HCT116 (cell line): ENCODE results near the gene FAM228A. TPM values are rescaled to one million over a fixed set of nuclear protein-coding genes. Genes with fewer than 3 reads are reported as not detected.

Experiments used
- ATAC-seq: fragments of 200-7000 bp; cut with Tn5 transposase; 2 replicates; pipeline ENCODE4 v1.9.1; 2020; ENCODE audit warnings: mild to moderate bottlenecking, moderate library complexity
- BruUV-seq: library from RNA; stranded (reverse); fragments of 400-500 nt; replicated peaks from 2 replicates; lab custom pipeline; 2021; lab: Mats Ljungman, UMichigan
- CTCF ChIA-PET: fragments of 300-600 bp; sonication (Branson Sonifier 250); formaldehyde crosslinking; loops from one replicate; lab custom pipeline; 2021; ENCODE audit warnings: antibody characterized with exemption; lab: Charles Lee
- POLR2A ChIA-PET: fragments of 300-600, 350-600 bp; sonication (Branson Sonifier 250); formaldehyde crosslinking; loops from one replicate; lab custom pipeline; 2021; ENCODE audit warnings: antibody characterized with exemption; lab: Charles Lee
- RAD21 ChIA-PET, 2 experiments: fragments of 300-600 bp; sonication (Branson Sonifier 250); formaldehyde crosslinking; loops; one replicate each; lab custom pipeline; 2023; ENCODE audit warnings: low total read pairs in 2 of 2; ENCODE audit not compliant: uncharacterized antibody in 2 of 2, unreplicated experiment in 2 of 2, low non-redundant PET in 1 of 2; lab: Charles Lee
- DNase-seq: peaks from one replicate; pipeline ENCODE4 v3.0.0-alpha.2; 2010; ENCODE audit warnings: low read depth, low spot score
- H2AFZ ChIP-seq: fragments of 200-600 bp; shearing (Covaris generic), sonication (generic); 2 replicates; pipeline ENCODE4 v1.6.1; 2017; ENCODE audit warnings: low read depth, mixed run types, mixed read lengths, antibody characterized with exemption, low read length; ENCODE audit not compliant: poor library complexity, severe bottlenecking
- H3K27ac ChIP-seq: 2 replicates; pipeline ENCODE4 v1.5.1; 2012; ENCODE audit warnings: low read depth, low read length
- H3K27me3 ChIP-seq: fragments of 200-600 bp; sonication (generic); 2 replicates; pipeline ENCODE4 v1.6.1; 2016; ENCODE audit warnings: mixed run types, low read length, mixed read lengths; ENCODE audit not compliant: insufficient read depth
- H3K36me3 ChIP-seq, 2 experiments: fragments of 200-500 bp in 1 of 2; fragments of 200-600 bp in 1 of 2; sonication (Bioruptor generic) in 1 of 2; sonication (generic) in 1 of 2; 2 replicates each; pipeline versions ENCODE4 v1.5.1 to v1.6.1; 2014 to 2016; ENCODE audit warnings: low read length in 2 of 2, inconsistent platforms in 1 of 2, mixed read lengths in 1 of 2, mixed run types in 1 of 2; ENCODE audit not compliant: insufficient read depth in 2 of 2, control insufficient read depth in 1 of 2
- H3K4me1 ChIP-seq, 2 experiments: fragments of 200-600 bp in 1 of 2; sonication (generic) in 1 of 2; 2 replicates each; pipeline versions ENCODE4 v1.5.1 to v1.6.1; 2012 to 2017; ENCODE audit warnings: low read length in 2 of 2, inconsistent platforms in 1 of 2, mild to moderate bottlenecking in 1 of 2, mixed read lengths in 1 of 2, mixed run types in 1 of 2, moderate library complexity in 1 of 2; ENCODE audit not compliant: insufficient read depth in 2 of 2, control insufficient read depth in 1 of 2
- H3K4me2 ChIP-seq: fragments of 200-600 bp; sonication (generic); 2 replicates; pipeline ENCODE4 v1.6.1; 2017; ENCODE audit warnings: mixed run types, low read length, mixed read lengths
- H3K4me3 ChIP-seq, 2 experiments: fragments of 200-600 bp in 1 of 2; sonication (generic) in 1 of 2; replicated peaks in 1 of 2; 2 replicates each; pipeline ENCODE4 v1.5.1; 2011 to 2016; ENCODE audit warnings: low read length in 2 of 2, control low read depth in 1 of 2, low read depth in 1 of 2, mild to moderate bottlenecking in 1 of 2, mixed read lengths in 1 of 2, mixed run types in 1 of 2
- H3K79me2 ChIP-seq: fragments of 200-600 bp; sonication (generic); 2 replicates; pipeline ENCODE4 v1.6.1; 2017; ENCODE audit warnings: mild to moderate bottlenecking, mixed run types, low read length, moderate library complexity, mixed read lengths; ENCODE audit not compliant: insufficient read depth
- H3K9ac ChIP-seq: fragments of 200-600 bp; sonication (generic); 2 replicates; pipeline ENCODE4 v1.6.1; 2016; ENCODE audit warnings: low read length, mixed read lengths
- H3K9me2 ChIP-seq: fragments of 200-600 bp; sonication (generic), shearing (Covaris generic); 2 replicates; pipeline ENCODE4 v1.6.1; 2017; ENCODE audit warnings: mixed run types, mild to moderate bottlenecking, moderate library complexity; ENCODE audit not compliant: insufficient read depth
- H3K9me3 ChIP-seq, 2 experiments: fragments of 200-500 bp in 1 of 2; fragments of 200-600 bp in 1 of 2; sonication (Bioruptor generic) in 1 of 2; sonication (generic) in 1 of 2; 2 replicates each; pipeline ENCODE4 v1.6.1; 2014 to 2017; ENCODE audit warnings: low read length in 2 of 2, mixed read lengths in 2 of 2, inconsistent platforms in 1 of 2, low read depth in 1 of 2, mild to moderate bottlenecking in 1 of 2, mixed run types in 1 of 2, moderate library complexity in 1 of 2; ENCODE audit not compliant: control insufficient read depth in 1 of 2, insufficient read depth in 1 of 2
- H4K20me1 ChIP-seq: fragments of 200-600 bp; sonication (generic), shearing (Covaris generic); 2 replicates; pipeline ENCODE4 v1.6.1; 2017; ENCODE audit warnings: mixed run types, mild to moderate bottlenecking, moderate library complexity; ENCODE audit not compliant: insufficient read depth
- CBX3 ChIP-seq: IDR thresholded peaks from 2 replicates; pipeline ENCODE4 v1.6.1; 2012; ENCODE audit warnings: low read depth
- CEBPB ChIP-seq: IDR thresholded peaks from 2 replicates; pipeline ENCODE4 v1.6.1; 2012; ENCODE audit warnings: low read depth
- CTCF ChIP-seq, 3 experiments: fragments of 200-600 bp in 1 of 3; sonication (generic) in 1 of 3; IDR thresholded peaks in 2 of 3; conservative IDR thresholded peaks in 1 of 3; 2 replicates each; pipeline ENCODE4 v1.5.1; 2012 to 2017; ENCODE audit warnings: low read depth in 2 of 3, low read length in 2 of 3, antibody characterized with exemption in 1 of 3, borderline replicate concordance in 1 of 3, control low read depth in 1 of 3, mild to moderate bottlenecking in 1 of 3, mixed read lengths in 1 of 3, mixed run types in 1 of 3, moderate library complexity in 1 of 3; ENCODE audit not compliant: insufficient read depth in 1 of 3
- EGR1 ChIP-seq: IDR thresholded peaks from 2 replicates; pipeline ENCODE4 v1.6.1; 2012; ENCODE audit warnings: low read depth
- EZH2 ChIP-seq: fragments of 200-600 bp; sonication (generic); IDR thresholded peaks from 2 replicates; pipeline ENCODE4 v1.6.1; 2017; ENCODE audit warnings: antibody characterized with exemption, mixed run types
- EZH2phosphoT487 ChIP-seq: fragments of 200-600 bp; IDR thresholded peaks from 2 replicates; pipeline ENCODE4 v1.6.1; 2018; ENCODE audit warnings: antibody characterized with exemption, borderline replicate concordance
- JUND ChIP-seq: IDR thresholded peaks from 2 replicates; pipeline ENCODE4 v1.6.1; 2012
- POLR2A ChIP-seq: IDR thresholded peaks from 2 replicates; pipeline ENCODE4 v1.7.0; 2011; ENCODE audit warnings: borderline replicate concordance; ENCODE audit not compliant: insufficient read depth, insufficient read length; ENCODE audit errors: extremely low read depth
- RAD21 ChIP-seq: IDR thresholded peaks from 2 replicates; pipeline ENCODE4 v1.6.1; 2012; ENCODE audit warnings: low read depth, mild to moderate bottlenecking
- TCF7L2 ChIP-seq: IDR thresholded peaks from 2 replicates; pipeline ENCODE4 v1.7.0; 2011; ENCODE audit warnings: borderline replicate concordance, inconsistent platforms; ENCODE audit not compliant: insufficient read depth, insufficient read length; ENCODE audit errors: extremely low read depth
- YY1 ChIP-seq: IDR thresholded peaks from 2 replicates; pipeline ENCODE4 v1.6.1; 2011; ENCODE audit warnings: low read length, low read depth, moderate library complexity, mild to moderate bottlenecking; ENCODE audit not compliant: insufficient replicate concordance; ENCODE audit errors: extremely low read depth
- ZBTB33 ChIP-seq: IDR thresholded peaks from 2 replicates; pipeline ENCODE4 v1.6.1; 2011; ENCODE audit warnings: mild to moderate bottlenecking, low read length, moderate library complexity; ENCODE audit not compliant: insufficient replicate concordance; ENCODE audit errors: extremely low read depth
- ZFX ChIP-seq: fragments of 450-650 bp; IDR thresholded peaks from 2 replicates; pipeline ENCODE4 v1.6.1; 2017
- ZNF274 ChIP-seq: fragments of 200-500 bp; sonication (Bioruptor generic); IDR thresholded peaks from 2 replicates; pipeline ENCODE4 v1.6.1; 2014; ENCODE audit warnings: mild to moderate bottlenecking, low read depth, low read length, inconsistent platforms
- intact Hi-C: fragments of 100-400 bp; cut with micrococcal nuclease; formaldehyde crosslinking; loops from 2 replicates; pipeline ENCODE4 v1.10.0; 2022
- total RNA-seq: library from RNA; stranded (reverse); gene quantifications from one replicate; pipeline ENCODE4 v1.2.1, GENCODE V29; 2021; ENCODE audit not compliant: unreplicated experiment
- TF ChIP-seq, protein P1 (sequence below): IDR thresholded peaks from 2 replicates; pipeline ENCODE4 v1.6.1; 2012; ENCODE audit warnings: low read depth
- TF ChIP-seq, protein P2 (sequence below): IDR thresholded peaks from 2 replicates; pipeline ENCODE4 v1.6.1; 2012

FAM228A gene
- total RNA-seq, 1 experiment from 2014 or later, result not detected

GRCh38 chr2:24169023-24169422, 5.8 kb upstream of the FAM228A start (continued):
- no peak for TF ChIP-seq JUND

DNA sequence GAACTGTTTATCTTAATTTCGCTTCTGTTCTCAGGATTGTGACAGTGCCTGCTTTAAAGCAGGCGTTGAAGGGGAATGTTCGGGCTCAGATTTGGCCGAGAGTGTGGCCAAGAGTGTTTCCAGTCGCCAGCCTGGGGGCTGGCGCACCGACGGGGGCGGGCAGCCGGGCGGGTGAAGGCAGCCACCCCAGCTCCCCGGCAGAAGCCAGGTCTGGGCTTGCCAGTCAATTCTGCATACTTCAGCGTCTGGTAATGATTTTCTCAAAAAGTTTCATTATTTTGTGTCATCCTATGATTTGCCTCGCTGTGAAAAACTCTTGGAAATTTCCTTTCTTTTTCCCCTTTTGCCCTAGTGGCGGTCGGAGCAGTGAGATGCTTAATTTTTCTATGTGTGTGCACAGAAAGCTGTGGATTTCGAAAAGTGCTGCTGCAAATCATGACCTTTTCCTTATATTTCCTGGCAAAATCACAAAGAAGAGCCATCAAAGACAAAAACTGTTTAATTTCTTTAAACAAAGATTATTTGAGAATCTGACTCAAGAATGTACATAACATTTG, 856 bp downstream of the FAM228A start:
- ChIA-PET CTCF (no interaction called here), POLR2A (no interaction called here), RAD21 (no interaction called here)
- H3K4me1 ChIP-seq, result no peaks in the 10 kb centered on the region; a peak in 1 of 4 replicates
- H3K79me2 ChIP-seq, result no peaks in the 10 kb centered on the region
- H3K9ac ChIP-seq, result no peak overlapping the region
- ATAC-seq, result no peak
- H3K36me3 ChIP-seq, result no peaks in the 10 kb centered on the region
- no peaks in the 10 kb centered on the region for H3K27me3 ChIP-seq
- no peaks in the 10 kb centered on the region for H4K20me1 ChIP-seq
- H3K4me2 ChIP-seq, result no peak overlapping the region
- BruUV-seq, result no TSS peak
- no peaks in the 10 kb centered on the region for H3K9me3 ChIP-seq
- H2AFZ ChIP-seq, result no peak overlapping the region
- no peak for DNase-seq
- no peaks in the 10 kb centered on the region for H3K9me2 ChIP-seq
- intact Hi-C loops, result no loop called here
- TF ChIP-seq CEBPB, result no peak
- TF ChIP-seq CBX3, result no peak
- TF ChIP-seq CTCF (IDR thresholded peaks at IDR 0.05 in 2 of 3, conservative IDR thresholded peaks at IDR 0.05 in 1 of 3; ENCODE audit: borderline replicate concordance in 1 of 3, insufficient read depth in 1 of 3, low read depth in 2 of 3, low read length in 2 of 3), result no peak
- TF ChIP-seq, protein P1, sequence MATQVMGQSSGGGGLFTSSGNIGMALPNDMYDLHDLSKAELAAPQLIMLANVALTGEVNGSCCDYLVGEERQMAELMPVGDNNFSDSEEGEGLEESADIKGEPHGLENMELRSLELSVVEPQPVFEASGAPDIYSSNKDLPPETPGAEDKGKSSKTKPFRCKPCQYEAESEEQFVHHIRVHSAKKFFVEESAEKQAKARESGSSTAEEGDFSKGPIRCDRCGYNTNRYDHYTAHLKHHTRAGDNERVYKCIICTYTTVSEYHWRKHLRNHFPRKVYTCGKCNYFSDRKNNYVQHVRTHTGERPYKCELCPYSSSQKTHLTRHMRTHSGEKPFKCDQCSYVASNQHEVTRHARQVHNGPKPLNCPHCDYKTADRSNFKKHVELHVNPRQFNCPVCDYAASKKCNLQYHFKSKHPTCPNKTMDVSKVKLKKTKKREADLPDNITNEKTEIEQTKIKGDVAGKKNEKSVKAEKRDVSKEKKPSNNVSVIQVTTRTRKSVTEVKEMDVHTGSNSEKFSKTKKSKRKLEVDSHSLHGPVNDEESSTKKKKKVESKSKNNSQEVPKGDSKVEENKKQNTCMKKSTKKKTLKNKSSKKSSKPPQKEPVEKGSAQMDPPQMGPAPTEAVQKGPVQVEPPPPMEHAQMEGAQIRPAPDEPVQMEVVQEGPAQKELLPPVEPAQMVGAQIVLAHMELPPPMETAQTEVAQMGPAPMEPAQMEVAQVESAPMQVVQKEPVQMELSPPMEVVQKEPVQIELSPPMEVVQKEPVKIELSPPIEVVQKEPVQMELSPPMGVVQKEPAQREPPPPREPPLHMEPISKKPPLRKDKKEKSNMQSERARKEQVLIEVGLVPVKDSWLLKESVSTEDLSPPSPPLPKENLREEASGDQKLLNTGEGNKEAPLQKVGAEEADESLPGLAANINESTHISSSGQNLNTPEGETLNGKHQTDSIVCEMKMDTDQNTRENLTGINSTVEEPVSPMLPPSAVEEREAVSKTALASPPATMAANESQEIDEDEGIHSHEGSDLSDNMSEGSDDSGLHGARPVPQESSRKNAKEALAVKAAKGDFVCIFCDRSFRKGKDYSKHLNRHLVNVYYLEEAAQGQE, result no peak
- no peak for TF ChIP-seq ZBTB33
- TF ChIP-seq EZH2, result no peak
- no peak for TF ChIP-seq ZFX
- no peak for TF ChIP-seq TCF7L2
- no peak for TF ChIP-seq POLR2A
- TF ChIP-seq ZNF274, result no peak
- TF ChIP-seq YY1, result no peak
- no peak for TF ChIP-seq EGR1
- TF ChIP-seq, protein P2, sequence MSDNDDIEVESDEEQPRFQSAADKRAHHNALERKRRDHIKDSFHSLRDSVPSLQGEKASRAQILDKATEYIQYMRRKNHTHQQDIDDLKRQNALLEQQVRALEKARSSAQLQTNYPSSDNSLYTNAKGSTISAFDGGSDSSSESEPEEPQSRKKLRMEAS, result no peak
- TF ChIP-seq EZH2phosphoT487, result no peak
- no peak for TF ChIP-seq RAD21
- H3K4me3 ChIP-seq, result no peak overlapping the region
- no peak overlapping the region for H3K27ac ChIP-seq
